Breast epithelium (tissue), 4 donors: ENCODE data around the gene DHX58. TPM values are rescaled to one million over a fixed set of nuclear protein-coding genes. Genes with fewer than 3 reads are reported as not detected.

ENCODE experiments used
- DNase-seq, 2 donors: peaks; one replicate each; pipeline ENCODE4 v3.0.0-alpha.2; 2019; ENCODE audit warnings: low spot score in 2 of 2
- H3K27ac ChIP-seq, 2 donors: fragments of 200-600 bp; sonication (generic) in 1 of 2; one replicate each; pipeline ENCODE4 v1.5.1; 2016 to 2019; ENCODE audit warnings: mild to moderate bottlenecking in 1 of 2
- H3K27me3 ChIP-seq, 2 donors: fragments of 200-600 bp; sonication (generic) in 1 of 2; one replicate each; pipeline versions ENCODE4 v1.5.1 to v1.6.0; 2017 to 2019; ENCODE audit warnings: control low read depth in 1 of 2, mild to moderate bottlenecking in 1 of 2
- H3K36me3 ChIP-seq: fragments of 200-600 bp; one replicate; pipeline ENCODE4 v1.5.1; 2019
- H3K4me1 ChIP-seq, 2 donors: fragments of 200-600 bp; sonication (generic); one replicate each; pipeline ENCODE4 v1.5.1; 2016 to 2019; ENCODE audit warnings: control low read depth in 1 of 2
- H3K4me3 ChIP-seq, 3 donors: fragments of 200-600 bp; sonication (generic); 1 replicate in 2 of 3; 2 replicates in 1 of 3; pipeline ENCODE4 v1.5.1; 2016 to 2019; ENCODE audit warnings: mild to moderate bottlenecking in 3 of 3, moderate library complexity in 2 of 3
- H3K9me3 ChIP-seq, 2 donors: fragments of 200-600 bp; sonication (generic) in 1 of 2; one replicate each; pipeline ENCODE4 v1.5.1; 2016 to 2019; ENCODE audit warnings: control low read depth in 1 of 2
- CTCF ChIP-seq, 3 donors: fragments of 450-650 bp; IDR thresholded peaks; one replicate each; pipeline ENCODE4 v1.5.1; 2016 to 2017; ENCODE audit warnings: antibody characterized with exemption in 3 of 3, mild to moderate bottlenecking in 3 of 3, moderate library complexity in 3 of 3
- POLR2A ChIP-seq: fragments of 450-650 bp; IDR thresholded peaks from one replicate; pipeline ENCODE4 v1.6.1; 2016; ENCODE audit warnings: antibody characterized with exemption, mild to moderate bottlenecking, moderate library complexity
- POLR2AphosphoS5 ChIP-seq, 3 donors: sonication (generic); formaldehyde crosslinking; IDR thresholded peaks; one replicate each; pipeline ENCODE4 v1.6.1; 2017; ENCODE audit warnings: antibody characterized with exemption in 3 of 3
- intact Hi-C: fragments of 100-400 bp; cut with DNase I; formaldehyde crosslinking; loops from one replicate; pipeline ENCODE4 v1.15.1; 2023; ENCODE audit warnings: low total_unique reads
- total RNA-seq, 3 donors: library from RNA; depleted of rRNA; stranded (reverse); fragments of >200 nt; gene quantifications; one replicate each; pipeline ENCODE4 v1.1.0, GENCODE V29; 2016

Gene DHX58
- 10 to 100 TPM; 13.1 to 22.8 (median 13.4) TPM for total RNA-seq

- H3K27me3 ChIP-seq: no peaks in the 10 kb centered on the region
- peak within 1 kb of the TSS; percentile 91 for H3K27ac ChIP-seq
- H3K4me3 ChIP-seq: peak within 1 kb of the TSS; percentile 57 to 82 (median 66)
- intact Hi-C loops: loop anchor here (5.0 kb wide), 1 partner anchor 85 kb away; no protein-coding TSS in a partner anchor
- peaks cover 6 to 9% of the 10 kb centered on the region in 2 donors for H3K4me1 ChIP-seq
- no peak for TF ChIP-seq CTCF (IDR thresholded peaks at IDR 0.05)
- TF ChIP-seq POLR2A: no peak
- peak in 1 of 3 donors; percentile 75 for TF ChIP-seq POLR2AphosphoS5 (IDR thresholded peaks at IDR 0.05)
- no peaks in the 10 kb centered on the region for H3K36me3 ChIP-seq
- DNase-seq: peak in 1 of 2 donors; percentile 73
- H3K9me3 ChIP-seq: no peaks in the 10 kb centered on the region
These were observed at the start of gene DHX58 for GRCh38 chr17:42112552-42113176. TSS of gene DHX58 (minus strand) at chr17:42112714. CDS start at chr17:42111892, 822 bp downstream.

- DNase-seq: no peak
- no peaks in the 10 kb centered on the region for H3K27me3 ChIP-seq
- no peaks in the 10 kb centered on the region for H3K4me1 ChIP-seq
- H3K9me3 ChIP-seq: no peaks in the 10 kb centered on the region
- intact Hi-C loops: no loop called here
- no peaks in the 10 kb centered on the region for H3K36me3 ChIP-seq
- TF ChIP-seq POLR2A: no peak
- TF ChIP-seq CTCF (IDR thresholded peaks at IDR 0.05): no peak
- no peak for TF ChIP-seq POLR2AphosphoS5 (IDR thresholded peaks at IDR 0.05)
- H3K27ac ChIP-seq: no peak overlapping the region
- H3K4me3 ChIP-seq: no peak overlapping the region
These were observed 48.0 kb upstream of the DHX58 start for GRCh38 chr17:42160531-42160910.

- no peak overlapping the region for H3K27ac ChIP-seq
- H3K27me3 ChIP-seq: no peaks in the 10 kb centered on the region
- H3K9me3 ChIP-seq: no peaks in the 10 kb centered on the region
- H3K4me3 ChIP-seq: no peak overlapping the region
- TF ChIP-seq CTCF (IDR thresholded peaks at IDR 0.05): no peak
- no peak for TF ChIP-seq POLR2A
- no peak for TF ChIP-seq POLR2AphosphoS5 (IDR thresholded peaks at IDR 0.05)
- no peaks in the 10 kb centered on the region for H3K4me1 ChIP-seq
- intact Hi-C loops: no loop called here
- no peak for DNase-seq
- H3K36me3 ChIP-seq: no peaks in the 10 kb centered on the region
These were observed 47.4 kb upstream of the DHX58 start for GRCh38 chr17:42159796-42160530.

- intact Hi-C loops: no loop called here
- Histone ChIP-seq H3K9me3 (no peaks in the 10 kb centered on the region), H3K27me3 (no peaks in the 10 kb centered on the region), H3K4me1 (peaks cover 4 to 15% of the 10 kb centered on the region in 2 donors), H3K36me3 (no peaks in the 10 kb centered on the region), H3K27ac (peak overlapping the region in 1 of 2 donors; percentile 20), H3K4me3 (peak overlapping the region; percentile 97 to 99 (median 97))
- no peak for DNase-seq
- TF ChIP-seq POLR2AphosphoS5 (IDR thresholded peaks at IDR 0.05) (no peak), CTCF (IDR thresholded peaks at IDR 0.05) (no peak), POLR2A (no peak)
These were observed 43.1 kb upstream of the DHX58 start for GRCh38 chr17:42155614-42156045.
